ENCODE measurements around the gene S100Z.
A peak's percentile ranks its signal among the peaks of the same experiment; 100 is the strongest.

Gene S100Z

GRCh38 chr5:76953551-76954382 lies 104.0 kb downstream of the S100Z start:
- DNase-seq: peak; percentile 18

- DNase-seq: no peak
Observed at GRCh38 chr5:76954383-76954763, 104.6 kb downstream of the S100Z start.

GRCh38 chr5:76956033-76956432 lies 106.2 kb downstream of the S100Z start:
- DNase-seq: no peak

GRCh38 chr5:76958991-76959767 lies 109.4 kb downstream of the S100Z start:
- no peak for DNase-seq

DNA sequence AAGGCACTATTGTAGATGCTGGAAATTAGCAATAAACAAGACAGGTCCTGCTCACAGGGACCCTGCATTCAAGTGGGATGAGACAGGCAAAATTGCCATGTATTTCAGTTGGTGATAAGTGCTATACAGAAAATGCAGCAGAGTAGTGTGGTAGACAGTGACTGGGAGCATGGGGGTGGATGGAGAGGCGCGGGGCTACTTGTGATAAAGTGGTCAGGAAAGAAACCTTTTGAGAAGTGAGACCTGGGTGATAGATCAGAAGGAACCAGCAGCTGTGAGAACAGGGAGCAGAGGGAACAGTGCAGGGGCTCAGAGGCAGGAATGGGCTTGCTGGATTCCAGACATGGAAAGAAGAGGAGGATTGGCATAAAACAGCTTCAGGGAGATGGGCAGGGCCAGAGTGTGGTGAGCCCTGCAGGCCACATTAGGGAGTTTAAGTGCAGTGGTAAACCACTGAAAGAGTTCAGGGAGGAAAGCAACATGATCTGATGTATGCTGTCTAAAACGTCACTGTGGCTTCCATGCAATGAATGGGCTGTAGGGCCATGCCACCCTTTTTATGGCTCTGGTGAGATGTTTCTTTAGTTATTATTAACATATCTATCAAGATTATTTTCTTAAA lies 110.3 kb downstream of the S100Z start:
- no peak for DNase-seq

DNA sequence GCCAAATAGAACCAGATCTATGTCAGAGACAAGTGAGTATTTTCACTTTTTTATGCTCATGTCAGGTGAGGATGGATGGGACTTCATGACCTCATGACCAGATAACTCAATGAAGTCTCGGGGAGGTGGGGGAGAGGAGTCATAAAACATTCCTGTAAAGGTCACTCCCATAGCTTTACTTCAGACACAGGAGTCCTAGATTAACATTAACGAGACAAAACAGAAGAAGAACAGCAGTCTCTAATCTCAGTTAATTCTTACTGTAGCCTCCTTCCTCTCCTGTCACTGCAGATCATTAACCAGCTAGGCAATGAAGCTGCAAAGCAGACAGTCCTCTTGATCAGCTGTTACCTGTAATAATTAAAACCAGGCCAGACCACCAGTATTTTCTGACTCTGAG lies 114.2 kb downstream of the S100Z start:
- no peak for DNase-seq
